Frontal cortex (tissue), 4 donors: ENCODE measurements around the gene ADGRV1. TPM values are rescaled to one million over a fixed set of nuclear protein-coding genes. Genes with fewer than 3 reads are reported as not detected.
"Not testable (repeated sequence)": the region's sequence is repeated elsewhere in the genome, so short reads cannot be mapped to it uniquely, and the experiment has no call there.

ENCODE experiments used
- DNase-seq, 2 donors: peaks; one replicate each; pipeline ENCODE4 v3.0.0; 2012; ENCODE audit warnings: low spot score in 2 of 2
- FAIRE-seq: peaks from 2 replicates; lab custom pipeline; 2012; peaks lifted over from hg19 to GRCh38; lab: Jason Lieb, UNC
- total RNA-seq: library from RNA; depleted of rRNA; stranded (reverse); fragments of >200 nt; gene quantifications from one replicate; pipeline ENCODE4 v1.2.3, GENCODE V29; 2014
- donor health status: control.
- donor health status: control.
- donor health status: control.

The ADGRV1 gene
- total RNA-seq, 1 donor from 2014 or later, result 98.6 TPM

GRCh38 chr5:90586469-90586868, 27.9 kb downstream of the ADGRV1 start:
- FAIRE-seq (no peak), DNase-seq (no peak)

GRCh38 chr5:90590170-90590569, 31.6 kb downstream of the ADGRV1 start:
- FAIRE-seq, result no peak
- no peak for DNase-seq

- FAIRE-seq, DNase-seq: not testable (repeated sequence)
Observed at GRCh38 chr5:90593083-90593482, 34.5 kb downstream of the ADGRV1 start.

GRCh38 chr5:90595766-90596165, 37.2 kb downstream of the ADGRV1 start:
- not testable (repeated sequence) for FAIRE-seq, DNase-seq

GRCh38 chr5:90598293-90598692, 39.7 kb downstream of the ADGRV1 start:
- no peak for FAIRE-seq
- peak; percentile 14 to 16 for DNase-seq

- not testable (repeated sequence) for FAIRE-seq, DNase-seq
Observed at GRCh38 chr5:90600307-90600706, 41.7 kb downstream of the ADGRV1 start.

GRCh38 chr5:90601468-90601867, 42.9 kb downstream of the ADGRV1 start:
- FAIRE-seq, result no peak
- no peak for DNase-seq

GRCh38 chr5:90602681-90603080, 44.1 kb downstream of the ADGRV1 start:
- FAIRE-seq (no peak), DNase-seq (no peak)

- no peak for DNase-seq
Observed at GRCh38 chr5:90606539-90606938, 47.9 kb downstream of the ADGRV1 start.

GRCh38 chr5:90612919-90613318, 54.3 kb downstream of the ADGRV1 start:
- FAIRE-seq, result no peak
- no peak for DNase-seq

More at GRCh38 chr5:90606539-90606938, 47.9 kb downstream of the ADGRV1 start:
- FAIRE-seq, result no peak

GRCh38 chr5:90613459-90613858, 54.9 kb downstream of the ADGRV1 start:
- FAIRE-seq, result no peak
- DNase-seq, result no peak

GRCh38 chr5:90613918-90614504, 55.4 kb downstream of the ADGRV1 start:
- DNase-seq (no peak), FAIRE-seq (no peak)

- DNase-seq (no peak), FAIRE-seq (peak; percentile 55)
Observed at GRCh38 chr5:90615355-90615754, 56.8 kb downstream of the ADGRV1 start.

GRCh38 chr5:90618071-90618470, 59.5 kb downstream of the ADGRV1 start:
- no peak for FAIRE-seq

GRCh38 chr5:90619762-90620161, 61.2 kb downstream of the ADGRV1 start:
- FAIRE-seq, DNase-seq: not testable (repeated sequence)

More at GRCh38 chr5:90618071-90618470, 59.5 kb downstream of the ADGRV1 start:
- DNase-seq, result no peak

- FAIRE-seq (no peak), DNase-seq (no peak)
Observed at GRCh38 chr5:90621848-90622247, 63.3 kb downstream of the ADGRV1 start.

- DNase-seq (no peak), FAIRE-seq (no peak)
Observed at GRCh38 chr5:90626493-90626892, 67.9 kb downstream of the ADGRV1 start.

GRCh38 chr5:90628492-90628891, 69.9 kb downstream of the ADGRV1 start:
- no peak for FAIRE-seq

GRCh38 chr5:90632791-90633190, 74.2 kb downstream of the ADGRV1 start:
- no peak for FAIRE-seq
- DNase-seq, result no peak

More at GRCh38 chr5:90628492-90628891, 69.9 kb downstream of the ADGRV1 start:
- no peak for DNase-seq

- DNase-seq (no peak), FAIRE-seq (no peak)
Observed at GRCh38 chr5:90636948-90637347, 78.4 kb downstream of the ADGRV1 start.

GRCh38 chr5:90637731-90638130, 79.1 kb downstream of the ADGRV1 start:
- DNase-seq (no peak), FAIRE-seq (no peak)

- no peak for FAIRE-seq
- no peak for DNase-seq
Observed at GRCh38 chr5:90638878-90639277, 80.3 kb downstream of the ADGRV1 start.
